Measurements from ENCODE around the gene DYNC1LI2.
"Not testable (repeated sequence)": the region's sequence is repeated elsewhere in the genome, so short reads cannot be mapped to it uniquely, and the experiment has no call there.

Gene DYNC1LI2

GRCh38 chr16:66751303-66751991, at the start of gene DYNC1LI2:
TSS of gene DYNC1LI2 (minus strand) at chr16:66751609. CDS start at chr16:66751591, 18 bp downstream.
- DNase-seq (ENCODE audit: low spot score) = peak; percentile 85

GRCh38 chr16:66800856-66801255, 49.4 kb upstream of the DYNC1LI2 start:
- DNase-seq (ENCODE audit: low spot score) = no peak

GRCh38 chr16:66798161-66798560, 46.8 kb upstream of the DYNC1LI2 start:
- DNase-seq (ENCODE audit: low spot score) = no peak

GRCh38 chr16:66793984-66794383, 42.6 kb upstream of the DYNC1LI2 start:
- DNase-seq (ENCODE audit: low spot score) = not testable (repeated sequence)

- DNase-seq (ENCODE audit: low spot score) = no peak
These were observed 38.8 kb upstream of the DYNC1LI2 start for GRCh38 chr16:66790130-66790733.

GRCh38 chr16:66787427-66787826, 36.0 kb upstream of the DYNC1LI2 start:
- DNase-seq (ENCODE audit: low spot score) = no peak

GRCh38 chr16:66786551-66786950, 35.1 kb upstream of the DYNC1LI2 start:
- no peak for DNase-seq (ENCODE audit: low spot score)

GRCh38 chr16:66776457-66776856, 25.0 kb upstream of the DYNC1LI2 start:
- DNase-seq (ENCODE audit: low spot score) = no peak

GRCh38 chr16:66774981-66775380, 23.6 kb upstream of the DYNC1LI2 start:
- no peak for DNase-seq (ENCODE audit: low spot score)

GRCh38 chr16:66758086-66758485, 6.7 kb upstream of the DYNC1LI2 start:
- no peak for DNase-seq (ENCODE audit: low spot score)

GRCh38 chr16:66754819-66755218, 3.4 kb upstream of the DYNC1LI2 start:
- no peak for DNase-seq (ENCODE audit: low spot score)

- no peak for DNase-seq (ENCODE audit: low spot score)
These were observed 2.8 kb upstream of the DYNC1LI2 start for GRCh38 chr16:66754211-66754610.

GRCh38 chr16:66752958-66753357, 1.5 kb upstream of the DYNC1LI2 start:
- no peak for DNase-seq (ENCODE audit: low spot score)

- DNase-seq (ENCODE audit: low spot score) = no peak
These were observed 970 bp upstream of the DYNC1LI2 start for GRCh38 chr16:66752379-66752778.

- DNase-seq (ENCODE audit: low spot score) = no peak
These were observed 548 bp upstream of the DYNC1LI2 start for GRCh38 chr16:66751992-66752322.

- DNase-seq (ENCODE audit: low spot score) = no peak
These were observed 431 bp downstream of the DYNC1LI2 start for GRCh38 chr16:66751053-66751302.

- no peak for DNase-seq (ENCODE audit: low spot score)
These were observed 943 bp downstream of the DYNC1LI2 start for GRCh38 chr16:66750279-66751052.

GRCh38 chr16:66746682-66747081, 4.7 kb downstream of the DYNC1LI2 start:
- no peak for DNase-seq (ENCODE audit: low spot score)

- DNase-seq (ENCODE audit: low spot score) = no peak
These were observed 5.4 kb downstream of the DYNC1LI2 start for GRCh38 chr16:66746048-66746447.

- no peak for DNase-seq (ENCODE audit: low spot score)
These were observed 9.2 kb downstream of the DYNC1LI2 start for GRCh38 chr16:66741950-66742808.

GRCh38 chr16:66741169-66741900, 10.1 kb downstream of the DYNC1LI2 start:
- peak; percentile 55 for DNase-seq (ENCODE audit: low spot score)

- no peak for DNase-seq (ENCODE audit: low spot score)
These were observed 10.9 kb downstream of the DYNC1LI2 start for GRCh38 chr16:66740533-66740932.

All from LoVo (cell line).